Measurements from ENCODE around the gene EXOSC5. TPM values are rescaled to one million over a fixed set of nuclear protein-coding genes. Genes with fewer than 3 reads are reported as not detected.
"Not testable (repeated sequence)": the region's sequence is repeated elsewhere in the genome, so short reads cannot be mapped to it uniquely, and the experiment has no call there.

Gene EXOSC5
- total RNA-seq, 1 donor from 2014 or later: 50.4 TPM

DNA sequence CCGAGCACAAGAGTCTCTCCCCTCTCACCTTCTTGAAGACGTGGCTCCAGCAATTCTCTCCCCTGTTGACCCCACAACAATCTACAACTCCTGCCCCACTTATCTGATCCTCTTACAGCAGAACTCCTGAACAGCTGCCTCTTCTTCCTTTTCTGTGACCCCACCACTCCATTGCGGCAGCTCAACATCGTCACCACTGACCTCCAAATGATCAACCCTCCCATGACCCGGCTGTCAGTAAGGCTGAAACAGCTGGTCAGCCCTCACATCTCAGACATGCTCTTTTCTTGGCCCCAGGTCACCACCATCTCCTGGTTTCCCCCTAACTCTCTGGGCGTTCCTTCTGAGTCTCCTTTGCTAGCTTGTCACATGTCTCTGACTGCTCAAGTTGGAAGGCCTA is 1.8 kb downstream of the EXOSC5 start:
- Mint-ChIP-seq H3K4me3 (ENCODE audit: low read depth) (peak overlapping the region; percentile 95), H3K4me1 (ENCODE audit: low read depth) (peaks cover 26% of the 10 kb centered on the region), H3K27me3 (ENCODE audit: low read depth) (no peaks in the 10 kb centered on the region), H3K36me3 (ENCODE audit: low read depth) (peaks cover 26% of the 10 kb centered on the region), H3K27ac (peak overlapping the region; percentile 2), H3K9me3 (no peaks in the 10 kb centered on the region)
- DNase-seq (ENCODE audit: low spot score): no peak
- intact Hi-C loops (cut with micrococcal nuclease): no loop called here

DNA sequence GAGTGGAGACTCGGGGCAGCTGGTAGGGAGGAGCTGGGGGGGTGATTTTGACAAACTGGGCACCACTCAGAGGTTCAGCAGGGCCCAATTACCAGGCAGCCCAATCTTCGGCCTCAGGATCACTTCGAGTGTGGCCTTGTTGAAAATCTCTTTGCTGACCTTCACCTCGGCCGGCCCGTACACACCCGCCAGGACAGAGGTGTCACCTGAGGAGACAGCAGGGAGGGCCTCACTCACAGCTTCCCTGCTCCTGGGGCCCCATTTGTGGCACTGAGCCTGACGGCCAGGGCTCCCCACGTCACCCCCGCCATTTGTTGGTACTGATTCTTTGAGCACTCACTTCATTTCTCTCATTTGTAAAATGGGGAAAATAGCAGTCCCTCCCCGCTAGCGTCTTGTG is 4.4 kb downstream of the EXOSC5 start:
- Mint-ChIP-seq H3K27me3 (ENCODE audit: low read depth) (no peaks in the 10 kb centered on the region), H3K4me1 (ENCODE audit: low read depth) (peaks cover 11% of the 10 kb centered on the region), H3K36me3 (ENCODE audit: low read depth) (peaks cover 41% of the 10 kb centered on the region), H3K27ac (no peak overlapping the region), H3K4me3 (ENCODE audit: low read depth) (no peak overlapping the region), H3K9me3 (no peaks in the 10 kb centered on the region)
- intact Hi-C loops (cut with micrococcal nuclease): no loop called here
- no peak for DNase-seq (ENCODE audit: low spot score)

DNA sequence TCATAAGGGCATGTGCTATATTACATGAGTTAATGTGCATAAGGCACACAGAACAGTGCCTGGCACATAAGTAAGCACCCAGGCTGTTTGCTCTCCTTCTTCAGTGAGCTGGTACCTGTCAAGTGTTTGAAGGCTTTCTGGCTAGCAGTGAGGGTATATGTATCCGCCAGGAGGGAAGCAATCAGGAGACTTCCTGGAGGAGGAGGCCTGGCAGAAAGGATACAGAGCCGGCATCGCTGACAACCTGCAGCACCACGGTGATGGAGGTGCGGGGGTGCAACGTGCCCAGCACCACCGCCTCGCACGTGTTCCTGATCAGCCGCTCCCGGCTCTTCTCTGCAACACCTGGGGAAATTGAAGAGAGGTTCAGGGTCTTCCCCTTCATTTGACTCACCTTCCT is 5.5 kb downstream of the EXOSC5 start:
- Mint-ChIP-seq H3K36me3 (ENCODE audit: low read depth) (peaks cover 42% of the 10 kb centered on the region), H3K27me3 (ENCODE audit: low read depth) (no peaks in the 10 kb centered on the region), H3K9me3 (no peaks in the 10 kb centered on the region), H3K4me1 (ENCODE audit: low read depth) (peaks cover 11% of the 10 kb centered on the region), H3K4me3 (ENCODE audit: low read depth) (no peak overlapping the region), H3K27ac (no peak overlapping the region)
- DNase-seq (ENCODE audit: low spot score): no peak
- intact Hi-C loops (cut with micrococcal nuclease): no loop called here

DNA sequence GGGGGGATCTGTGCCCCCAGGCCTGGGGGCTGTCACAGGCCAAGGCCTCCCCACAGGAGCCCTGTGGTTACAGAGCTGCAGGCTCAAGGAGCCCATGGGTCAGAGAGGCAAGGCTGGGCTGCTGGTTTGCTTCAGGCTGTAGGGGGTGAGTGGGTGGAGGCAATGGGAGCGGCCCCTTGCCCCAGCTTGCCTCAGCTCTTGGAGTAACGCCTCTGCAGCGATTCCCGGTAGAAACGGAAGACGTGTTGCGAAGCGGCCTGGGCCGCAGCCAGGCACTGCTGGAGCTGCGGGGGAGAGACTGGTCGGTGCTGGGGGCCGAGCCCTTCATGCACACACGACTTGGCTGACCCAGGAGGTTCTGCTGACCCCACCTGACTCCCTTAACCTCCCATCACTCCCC is 10.7 kb downstream of the EXOSC5 start:
- no peak overlapping the region for H3K4me3 Mint-ChIP-seq (ENCODE audit: low read depth)
- H3K36me3 Mint-ChIP-seq (ENCODE audit: low read depth): peaks cover 33% of the 10 kb centered on the region
- intact Hi-C loops (cut with micrococcal nuclease): no loop called here
- H3K4me1 Mint-ChIP-seq (ENCODE audit: low read depth): no peaks in the 10 kb centered on the region
- H3K27ac Mint-ChIP-seq: no peak overlapping the region
- H3K9me3 Mint-ChIP-seq: no peaks in the 10 kb centered on the region
- no peak for DNase-seq (ENCODE audit: low spot score)
- H3K27me3 Mint-ChIP-seq (ENCODE audit: low read depth): no peaks in the 10 kb centered on the region

DNA sequence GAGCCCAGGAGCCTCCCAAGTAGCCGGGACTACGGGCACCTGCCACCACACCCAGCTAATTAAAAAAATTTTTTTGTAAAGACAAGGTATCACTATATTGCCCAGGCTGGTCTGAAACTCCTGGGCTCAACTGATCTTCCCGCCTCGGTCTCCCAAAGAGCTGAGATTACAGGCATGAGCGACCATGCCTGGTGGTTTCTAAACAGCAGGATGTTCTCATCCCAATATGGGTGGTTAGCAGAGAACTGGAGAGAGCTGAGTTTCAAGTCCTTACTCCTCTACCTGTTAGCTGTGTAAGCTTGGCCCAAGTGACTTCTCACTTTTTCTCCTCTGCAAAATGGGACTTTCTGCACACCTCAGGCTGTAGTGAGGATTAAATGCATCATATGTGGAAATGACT is 12.8 kb downstream of the EXOSC5 start:
- no peaks in the 10 kb centered on the region for H3K9me3 Mint-ChIP-seq

DNA sequence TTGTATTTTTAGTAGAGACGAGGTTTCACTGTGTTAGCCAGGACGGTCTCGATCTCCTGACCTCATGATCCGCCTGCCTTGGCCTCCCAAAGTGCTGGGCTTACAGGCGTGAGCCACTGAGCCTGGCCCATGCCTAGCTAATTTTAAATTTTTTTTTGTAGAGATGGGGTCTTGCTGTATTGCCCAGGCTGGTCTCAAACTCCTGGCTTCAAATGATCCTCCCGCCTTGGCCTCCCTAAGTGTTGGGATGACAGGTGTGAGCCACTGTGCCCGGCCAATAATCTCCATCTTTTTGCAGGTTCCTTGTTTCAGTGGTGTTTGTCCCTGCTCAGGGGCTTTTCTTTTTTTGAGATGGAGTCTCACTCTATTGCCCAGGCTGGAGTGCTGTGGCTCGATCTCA is 15.6 kb downstream of the EXOSC5 start:
- H3K27me3 Mint-ChIP-seq (ENCODE audit: low read depth); intact Hi-C loops (cut with micrococcal nuclease); H3K27ac Mint-ChIP-seq; H3K9me3 Mint-ChIP-seq; DNase-seq (ENCODE audit: low spot score); H3K4me1 Mint-ChIP-seq (ENCODE audit: low read depth); H3K4me3 Mint-ChIP-seq (ENCODE audit: low read depth): not testable (repeated sequence)
- peaks cover 15% of the 10 kb centered on the region for H3K36me3 Mint-ChIP-seq (ENCODE audit: low read depth)

More for the DNA sequence above, 12.8 kb downstream of the EXOSC5 start:
- Mint-ChIP-seq H3K4me1 (ENCODE audit: low read depth) (no peaks in the 10 kb centered on the region), H3K4me3 (ENCODE audit: low read depth) (no peak overlapping the region), H3K36me3 (ENCODE audit: low read depth) (peaks cover 21% of the 10 kb centered on the region), H3K27me3 (ENCODE audit: low read depth) (no peaks in the 10 kb centered on the region), H3K27ac (no peak overlapping the region)
- DNase-seq (ENCODE audit: low spot score): no peak
- intact Hi-C loops (cut with micrococcal nuclease): no loop called here

DNA sequence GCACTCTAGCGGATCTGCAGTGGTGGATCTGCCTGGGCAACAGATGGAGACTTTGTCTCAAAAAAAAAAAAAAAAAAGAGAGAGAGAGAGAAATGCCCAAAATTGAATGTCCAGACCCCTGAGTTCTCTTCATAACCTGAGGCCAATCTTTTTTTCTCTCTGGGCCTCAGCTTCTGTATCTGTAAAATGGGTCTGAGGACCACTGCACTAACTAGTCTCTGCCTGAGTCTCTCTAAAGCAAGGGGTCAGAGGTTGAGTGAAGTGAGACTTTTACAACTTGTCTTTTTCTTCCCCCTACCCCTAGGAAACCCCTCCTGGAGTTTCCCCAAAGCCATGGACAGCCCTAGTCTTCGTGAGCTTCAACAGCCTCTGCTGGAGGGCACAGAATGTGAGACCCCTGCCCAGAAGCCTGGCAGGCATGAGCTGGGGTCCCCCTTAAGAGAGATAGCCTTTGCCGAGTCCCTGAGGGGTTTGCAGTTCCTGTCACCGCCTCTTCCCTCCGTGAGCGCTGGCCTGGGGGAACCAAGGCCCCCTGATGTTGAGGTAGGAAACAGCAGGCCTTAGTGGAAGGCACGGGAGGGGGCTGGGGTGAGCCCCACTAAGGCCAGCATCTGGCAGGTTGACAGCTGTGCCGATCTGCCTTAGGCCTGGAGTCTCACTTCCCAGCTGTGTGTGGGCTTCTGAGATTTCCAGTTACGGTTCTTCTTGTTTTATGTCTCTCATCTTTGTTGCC is 19.0 kb downstream of the EXOSC5 start:
- no peak for DNase-seq (ENCODE audit: low spot score)
- Mint-ChIP-seq H3K36me3 (ENCODE audit: low read depth) (peaks cover 8% of the 10 kb centered on the region), H3K4me3 (ENCODE audit: low read depth) (no peak overlapping the region), H3K4me1 (ENCODE audit: low read depth) (peaks cover 13% of the 10 kb centered on the region), H3K9me3 (no peaks in the 10 kb centered on the region), H3K27me3 (ENCODE audit: low read depth) (no peaks in the 10 kb centered on the region), H3K27ac (no peak overlapping the region)
- intact Hi-C loops (cut with micrococcal nuclease): no loop called here

DNA sequence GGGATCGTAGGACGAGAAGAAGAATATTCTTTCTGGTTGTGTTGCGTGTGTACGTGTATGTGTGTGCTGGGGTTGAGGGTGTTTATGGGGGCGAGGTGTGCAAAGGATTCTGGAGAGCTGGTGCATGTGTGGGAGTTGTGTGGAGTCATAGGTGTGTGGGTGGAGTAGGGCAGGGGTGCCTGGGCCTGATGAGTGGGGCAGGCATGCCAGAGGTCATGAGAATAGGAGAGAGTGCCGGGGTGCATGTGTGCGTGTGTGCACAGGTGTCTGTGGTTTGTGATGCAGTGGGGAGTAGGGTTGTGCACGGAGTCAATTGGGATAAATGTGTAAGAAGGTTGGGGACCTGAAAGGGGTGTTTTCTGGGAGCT is 20.2 kb downstream of the EXOSC5 start:
- H3K27ac Mint-ChIP-seq: peak overlapping the region; percentile 52
- intact Hi-C loops (cut with micrococcal nuclease): no loop called here

DNA sequence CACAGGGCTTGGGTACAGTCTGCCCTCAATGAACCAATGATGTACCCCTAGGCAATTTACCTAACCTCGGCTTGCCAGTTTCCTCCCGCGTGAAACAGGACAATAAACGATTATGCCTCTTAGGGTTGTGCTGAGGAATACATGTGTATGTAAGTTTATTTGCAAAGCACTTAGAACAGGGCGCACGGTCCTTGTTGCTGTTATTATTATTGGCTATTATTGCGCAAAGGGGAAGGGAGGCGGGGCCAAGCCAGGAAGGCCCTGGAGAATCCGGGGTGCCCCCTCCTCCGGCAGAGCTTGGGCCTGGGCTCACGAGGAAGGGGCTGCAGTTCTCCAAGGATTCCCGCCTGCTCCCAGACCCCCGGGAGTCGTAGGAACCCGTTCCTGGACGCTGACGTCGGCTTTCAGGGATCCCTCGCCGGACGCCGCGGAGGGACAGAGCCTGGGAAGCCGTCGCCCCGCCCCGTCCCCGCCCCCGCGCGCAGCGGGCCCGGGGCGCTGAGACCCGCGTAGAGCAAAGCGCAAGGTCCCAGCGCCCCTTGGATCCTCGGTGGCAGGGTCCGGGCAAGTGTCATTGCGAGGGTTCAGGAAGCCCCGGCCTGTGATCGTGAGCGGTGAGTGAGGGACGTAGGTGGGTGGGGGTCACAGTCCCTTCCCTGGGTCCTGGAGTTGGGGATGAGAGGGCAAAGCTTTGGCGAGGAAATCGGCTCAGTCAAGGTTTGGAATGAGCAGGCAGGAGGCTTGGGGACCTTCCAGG is 20.7 kb downstream of the EXOSC5 start, which contains the start of gene TMEM91:
Gene TMEM91 (plus strand): TSS at position 293 of the 757 bp plus-strand sequence. CDS start 1,777 bp downstream, outside the sequence.
- H3K4me1 Mint-ChIP-seq (ENCODE audit: low read depth): peaks cover 13% of the 10 kb centered on the region
- peak within 1 kb of the TSS; percentile 52 for H3K27ac Mint-ChIP-seq
- H3K27me3 Mint-ChIP-seq (ENCODE audit: low read depth): no peaks in the 10 kb centered on the region
- DNase-seq (ENCODE audit: low spot score): no peak
- peak within 1 kb of the TSS; percentile 77 for H3K4me3 Mint-ChIP-seq (ENCODE audit: low read depth)
- H3K36me3 Mint-ChIP-seq (ENCODE audit: low read depth): peaks cover 5% of the 10 kb centered on the region
- no peaks in the 10 kb centered on the region for H3K9me3 Mint-ChIP-seq
- intact Hi-C loops (cut with micrococcal nuclease): no loop called here

More for the DNA sequence above, 20.2 kb downstream of the EXOSC5 start:
- H3K9me3 Mint-ChIP-seq: no peaks in the 10 kb centered on the region
- peaks cover 5% of the 10 kb centered on the region for H3K36me3 Mint-ChIP-seq (ENCODE audit: low read depth)
- H3K27me3 Mint-ChIP-seq (ENCODE audit: low read depth): no peaks in the 10 kb centered on the region
- H3K4me1 Mint-ChIP-seq (ENCODE audit: low read depth): peaks cover 13% of the 10 kb centered on the region
- H3K4me3 Mint-ChIP-seq (ENCODE audit: low read depth): peak overlapping the region; percentile 77
- no peak for DNase-seq (ENCODE audit: low spot score)

DNA sequence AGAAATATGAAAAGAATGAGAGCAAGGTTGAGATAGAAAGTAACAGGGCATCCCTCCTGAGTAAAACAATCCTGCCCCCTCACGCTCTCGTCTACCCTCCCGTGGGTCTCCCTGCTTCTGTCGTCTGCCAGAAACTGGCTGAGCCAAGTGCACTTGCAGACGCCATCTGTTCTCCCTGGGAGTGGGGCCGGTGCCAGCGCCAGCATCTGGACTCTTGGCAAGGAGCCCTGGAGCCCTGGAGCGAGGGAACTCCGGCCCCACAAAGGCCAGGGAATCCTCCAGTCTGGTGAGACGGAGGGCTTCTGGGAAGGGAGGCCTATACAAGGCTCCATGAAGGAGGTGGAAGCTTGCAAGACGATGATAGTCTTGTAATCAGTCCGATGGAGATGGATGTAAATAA is 23.2 kb downstream of the EXOSC5 start:
- no peak overlapping the region for H3K27ac Mint-ChIP-seq
- H3K36me3 Mint-ChIP-seq (ENCODE audit: low read depth): peaks cover 5% of the 10 kb centered on the region
- no peak for DNase-seq (ENCODE audit: low spot score)
- H3K27me3 Mint-ChIP-seq (ENCODE audit: low read depth): no peaks in the 10 kb centered on the region
- peaks cover 13% of the 10 kb centered on the region for H3K4me1 Mint-ChIP-seq (ENCODE audit: low read depth)
- no peaks in the 10 kb centered on the region for H3K9me3 Mint-ChIP-seq
- intact Hi-C loops (cut with micrococcal nuclease): no loop called here
- no peak overlapping the region for H3K4me3 Mint-ChIP-seq (ENCODE audit: low read depth)

DNA sequence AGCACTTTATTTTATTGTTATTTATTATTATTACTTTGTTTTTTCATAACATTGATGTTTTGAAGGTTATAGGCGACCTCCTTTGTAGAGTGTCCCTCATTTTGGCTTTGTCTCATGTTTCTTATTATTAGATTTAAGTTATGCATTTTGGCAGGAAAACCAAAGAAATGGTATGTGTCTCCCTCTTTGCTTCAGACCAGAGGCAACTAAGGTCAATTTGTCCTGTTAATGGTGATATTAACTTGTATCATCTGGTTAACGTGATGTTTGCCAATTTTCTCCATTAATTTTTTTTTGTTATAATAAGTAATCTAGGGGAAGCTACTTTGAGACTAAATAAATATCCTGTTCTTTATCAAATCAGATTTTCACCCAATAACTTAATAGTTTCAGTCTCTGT is 24.7 kb downstream of the EXOSC5 start:
- DNase-seq (ENCODE audit: low spot score): no peak
- Mint-ChIP-seq H3K27ac (no peak overlapping the region), H3K9me3 (no peaks in the 10 kb centered on the region), H3K27me3 (ENCODE audit: low read depth) (no peaks in the 10 kb centered on the region), H3K4me3 (ENCODE audit: low read depth) (no peak overlapping the region), H3K36me3 (ENCODE audit: low read depth) (peaks cover 5% of the 10 kb centered on the region), H3K4me1 (ENCODE audit: low read depth) (peaks cover 17% of the 10 kb centered on the region)
- intact Hi-C loops (cut with micrococcal nuclease): no loop called here

DNA sequence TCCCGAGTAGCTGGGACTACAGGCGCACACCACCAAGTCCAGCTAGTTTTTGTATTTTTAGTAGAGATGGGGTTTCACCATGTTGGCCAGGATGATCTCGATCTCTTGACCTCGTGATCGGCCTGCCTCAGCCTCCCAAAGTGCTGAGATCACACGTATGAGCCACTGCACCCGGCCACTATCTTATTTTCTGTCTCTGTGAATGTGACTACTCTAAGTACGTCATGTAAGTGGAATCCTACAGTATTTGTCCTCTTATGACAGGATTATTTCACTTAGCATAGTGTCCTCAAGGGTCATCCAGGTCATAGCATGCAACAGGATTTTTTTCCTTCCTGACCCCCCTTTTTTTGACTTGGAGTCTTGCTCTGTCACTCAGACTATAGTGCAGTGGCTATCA is 25.6 kb downstream of the EXOSC5 start:
- DNase-seq (ENCODE audit: low spot score): no peak
- H3K27ac Mint-ChIP-seq: no peak overlapping the region
- no peaks in the 10 kb centered on the region for H3K9me3 Mint-ChIP-seq
- intact Hi-C loops (cut with micrococcal nuclease): no loop called here
- peaks cover 13% of the 10 kb centered on the region for H3K4me1 Mint-ChIP-seq (ENCODE audit: low read depth)
- H3K36me3 Mint-ChIP-seq (ENCODE audit: low read depth): no peaks in the 10 kb centered on the region
- no peaks in the 10 kb centered on the region for H3K27me3 Mint-ChIP-seq (ENCODE audit: low read depth)
- no peak overlapping the region for H3K4me3 Mint-ChIP-seq (ENCODE audit: low read depth)

DNA sequence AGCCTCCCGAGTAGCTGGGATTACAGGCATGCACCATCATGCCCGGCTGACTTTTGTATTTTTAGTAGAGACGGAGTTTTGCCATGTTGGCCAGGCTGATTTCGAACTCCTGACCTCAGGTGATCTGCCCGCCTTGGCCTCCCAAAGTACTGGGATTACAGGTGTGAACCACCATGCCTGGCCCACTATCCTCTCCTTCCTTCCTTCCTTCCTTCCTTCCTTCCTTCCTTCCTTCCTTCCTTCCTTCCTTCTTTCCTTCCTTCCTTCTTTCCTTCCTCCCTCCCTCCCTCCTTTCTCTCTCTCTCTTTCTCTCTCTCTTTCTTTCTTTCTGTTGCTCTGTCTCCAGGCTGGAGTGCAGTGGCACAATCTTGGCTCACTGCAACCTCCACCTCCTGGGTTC is 26.0 kb downstream of the EXOSC5 start:
- H3K27me3 Mint-ChIP-seq (ENCODE audit: low read depth); intact Hi-C loops (cut with micrococcal nuclease); DNase-seq (ENCODE audit: low spot score); H3K9me3 Mint-ChIP-seq; H3K27ac Mint-ChIP-seq; H3K4me3 Mint-ChIP-seq (ENCODE audit: low read depth); H3K36me3 Mint-ChIP-seq (ENCODE audit: low read depth): not testable (repeated sequence)
- peaks cover 16% of the 10 kb centered on the region for H3K4me1 Mint-ChIP-seq (ENCODE audit: low read depth)

Measured in activated T-helper 2 cell treated with anti-CD3 and anti-CD28 coated beads, Interferon-gamma antibody, Interleukin-2, Interleukin-4, amounts not matched to agents 10 μg/mL and 5 μg/mL and 100 μg/mL, durations not matched to agents 14 hours and 24 hours and 36 hours (primary cell).